SU-DHL-6 (cell line): Measurements from ENCODE around the gene DAPK2.

Source experiments
- EZH2phosphoT487 ChIP-seq: fragments of 200-600 bp; sonication (generic), shearing (Covaris generic); conservative IDR thresholded peaks from 2 replicates; pipeline ENCODE4 v1.6.1; 2018; ENCODE audit warnings: mild to moderate bottlenecking, antibody characterized with exemption, low read length, moderate library complexity, mixed read lengths
- TF ChIP-seq, protein P1 (sequence below): fragments of 200-600 bp; sonication (generic); IDR thresholded peaks from one replicate; pipeline ENCODE4 v1.5.1; 2017; ENCODE audit warnings: antibody characterized with exemption, mild to moderate bottlenecking, low read length, moderate library complexity; ENCODE audit not compliant: insufficient read depth, poor library complexity, severe bottlenecking

DNA sequence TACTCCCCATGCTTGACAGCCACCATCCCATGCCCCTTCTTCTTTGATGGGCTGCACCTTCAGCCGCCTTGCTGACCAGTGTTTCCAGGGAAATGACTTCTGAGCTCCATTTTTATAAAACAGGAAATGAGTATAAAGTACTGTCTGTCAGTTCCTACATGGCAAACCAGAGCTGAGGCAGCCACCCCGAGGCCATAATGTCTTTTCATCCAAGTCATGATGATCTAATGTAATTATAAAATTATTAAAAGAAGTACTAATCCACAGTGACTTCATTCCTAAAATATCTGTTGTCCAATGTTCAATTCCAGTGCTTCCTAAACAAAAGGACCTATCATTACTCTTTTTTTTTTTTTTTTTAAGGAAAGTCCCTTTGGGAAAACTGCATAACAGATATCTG is 137.3 kb downstream of the DAPK2 start:
- TF ChIP-seq, protein P1, sequence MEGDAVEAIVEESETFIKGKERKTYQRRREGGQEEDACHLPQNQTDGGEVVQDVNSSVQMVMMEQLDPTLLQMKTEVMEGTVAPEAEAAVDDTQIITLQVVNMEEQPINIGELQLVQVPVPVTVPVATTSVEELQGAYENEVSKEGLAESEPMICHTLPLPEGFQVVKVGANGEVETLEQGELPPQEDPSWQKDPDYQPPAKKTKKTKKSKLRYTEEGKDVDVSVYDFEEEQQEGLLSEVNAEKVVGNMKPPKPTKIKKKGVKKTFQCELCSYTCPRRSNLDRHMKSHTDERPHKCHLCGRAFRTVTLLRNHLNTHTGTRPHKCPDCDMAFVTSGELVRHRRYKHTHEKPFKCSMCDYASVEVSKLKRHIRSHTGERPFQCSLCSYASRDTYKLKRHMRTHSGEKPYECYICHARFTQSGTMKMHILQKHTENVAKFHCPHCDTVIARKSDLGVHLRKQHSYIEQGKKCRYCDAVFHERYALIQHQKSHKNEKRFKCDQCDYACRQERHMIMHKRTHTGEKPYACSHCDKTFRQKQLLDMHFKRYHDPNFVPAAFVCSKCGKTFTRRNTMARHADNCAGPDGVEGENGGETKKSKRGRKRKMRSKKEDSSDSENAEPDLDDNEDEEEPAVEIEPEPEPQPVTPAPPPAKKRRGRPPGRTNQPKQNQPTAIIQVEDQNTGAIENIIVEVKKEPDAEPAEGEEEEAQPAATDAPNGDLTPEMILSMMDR: no peak
- no peak for TF ChIP-seq EZH2phosphoT487
